HG02938 (cell line): ENCODE measurements around the gene POU6F2.

Experiments used
- ATAC-seq: cut with Tn5 transposase; IDR thresholded peaks from one replicate; pipeline ENCODE4 v1.9.1; 2021; ENCODE audit warnings: mild to moderate bottlenecking, moderate library complexity; ENCODE audit not compliant: unreplicated experiment

Gene POU6F2

DNA sequence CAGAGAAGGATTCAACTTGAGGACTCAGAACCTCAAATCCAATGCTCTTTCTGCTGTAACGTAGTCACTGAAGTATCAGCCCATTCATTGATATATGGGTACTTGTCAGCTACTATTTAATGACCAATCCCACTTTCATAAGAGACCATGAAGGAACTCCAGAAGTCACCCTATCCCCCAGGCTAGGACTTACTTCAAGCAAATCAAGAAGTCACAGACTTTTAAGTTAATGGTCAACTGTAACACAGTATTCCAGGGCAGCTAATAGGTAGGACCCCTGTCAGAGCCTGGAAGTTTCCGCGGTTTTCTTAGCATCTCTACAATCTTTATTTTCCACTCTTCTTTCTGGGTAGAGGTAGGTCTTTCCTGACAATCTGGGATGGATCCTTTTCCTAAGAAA lies 269.9 kb downstream of the POU6F2 start:
- ATAC-seq = no peak

DNA sequence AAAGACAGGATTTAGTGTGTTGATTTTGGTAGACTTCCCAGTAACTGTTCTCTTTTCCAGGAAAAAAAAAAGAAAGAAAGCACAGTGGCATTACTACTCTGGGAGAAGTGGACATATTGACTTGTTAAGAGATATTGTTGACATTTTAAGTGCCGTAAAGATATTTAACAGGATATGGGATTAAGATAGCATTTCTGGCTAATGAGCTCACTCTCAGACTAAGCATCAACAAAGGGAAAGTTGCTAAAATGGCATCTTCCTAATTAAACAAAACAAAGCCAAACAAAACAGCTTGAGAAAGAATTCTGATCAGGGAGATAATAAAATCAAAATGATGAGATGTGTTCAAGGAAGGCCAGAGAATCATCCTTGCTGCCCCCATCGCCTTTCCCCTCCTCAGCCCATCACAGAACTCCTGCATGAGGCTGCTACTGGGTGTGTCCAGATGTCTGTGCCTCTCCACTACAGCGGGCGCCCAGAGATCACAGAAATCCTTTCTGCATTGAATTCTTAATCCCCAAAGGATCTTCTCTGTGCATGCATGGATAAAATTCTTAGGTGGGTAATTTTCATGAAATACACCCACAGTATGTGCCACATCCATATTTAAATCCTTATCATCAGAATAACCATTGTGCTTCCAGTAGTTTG lies 270.5 kb downstream of the POU6F2 start:
- no peak for ATAC-seq

DNA sequence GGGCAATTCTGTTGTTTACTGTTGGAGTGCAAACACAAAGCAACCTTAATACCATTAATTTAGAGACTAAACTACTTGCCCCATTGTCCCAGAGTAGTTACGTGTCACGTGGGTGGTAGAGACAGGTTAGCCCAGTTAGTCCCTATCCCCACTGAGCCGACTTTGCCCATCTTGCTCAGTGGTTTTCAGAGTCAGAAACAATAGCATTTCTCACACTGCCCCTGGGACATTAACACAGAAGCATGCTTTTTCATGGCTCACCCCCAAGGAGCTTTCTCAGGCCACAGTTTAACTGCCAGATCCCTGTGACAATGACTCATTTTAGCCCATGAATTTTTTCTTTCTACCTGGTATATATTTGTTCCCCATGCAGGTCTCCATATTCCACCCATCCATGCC lies 271.0 kb downstream of the POU6F2 start:
- no peak for ATAC-seq

DNA sequence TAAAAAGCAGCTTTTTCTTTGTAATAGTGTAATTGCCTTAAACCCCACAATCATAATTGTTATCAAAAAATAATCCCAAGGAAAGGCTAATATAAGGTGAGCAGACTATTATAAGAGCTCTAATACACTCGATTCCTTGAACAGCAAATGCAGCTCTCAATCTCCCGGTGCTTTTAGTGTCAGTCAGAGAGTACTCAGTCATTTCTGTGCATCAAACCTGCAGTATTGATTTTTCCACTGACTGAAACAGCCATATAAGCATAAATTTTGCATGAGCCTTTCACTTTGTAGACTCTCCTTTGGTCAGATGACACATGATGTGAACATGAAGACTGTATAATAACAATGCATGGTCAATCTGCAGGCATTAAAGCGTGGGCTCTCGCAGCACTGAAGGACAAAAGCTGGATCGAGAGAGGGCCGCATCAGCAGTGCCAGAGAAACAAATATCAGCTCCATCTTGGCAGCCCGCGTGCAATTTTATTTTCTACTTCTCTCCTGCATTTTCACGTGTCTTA lies 272.0 kb downstream of the POU6F2 start:
- ATAC-seq = no peak

DNA sequence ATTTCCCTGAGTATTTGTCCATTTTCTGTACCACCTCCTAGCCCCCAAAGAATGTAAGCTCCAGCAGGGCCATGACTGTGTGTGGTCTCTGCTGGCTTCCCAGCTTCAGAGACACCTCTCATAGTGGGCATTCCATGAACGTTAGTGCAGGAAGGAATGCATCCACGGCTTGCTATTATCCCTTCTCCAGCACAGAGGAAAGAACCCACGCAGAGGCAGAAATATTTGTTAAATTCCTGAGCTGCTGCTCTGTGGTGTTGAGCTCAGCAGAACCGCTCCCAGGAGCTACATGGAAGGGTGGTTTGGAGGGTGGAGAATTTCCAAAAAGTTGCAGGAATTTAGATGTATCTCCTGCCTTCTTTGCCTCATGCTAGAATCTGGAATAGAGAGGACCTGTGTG lies 275.2 kb downstream of the POU6F2 start:
- ATAC-seq = no peak

DNA sequence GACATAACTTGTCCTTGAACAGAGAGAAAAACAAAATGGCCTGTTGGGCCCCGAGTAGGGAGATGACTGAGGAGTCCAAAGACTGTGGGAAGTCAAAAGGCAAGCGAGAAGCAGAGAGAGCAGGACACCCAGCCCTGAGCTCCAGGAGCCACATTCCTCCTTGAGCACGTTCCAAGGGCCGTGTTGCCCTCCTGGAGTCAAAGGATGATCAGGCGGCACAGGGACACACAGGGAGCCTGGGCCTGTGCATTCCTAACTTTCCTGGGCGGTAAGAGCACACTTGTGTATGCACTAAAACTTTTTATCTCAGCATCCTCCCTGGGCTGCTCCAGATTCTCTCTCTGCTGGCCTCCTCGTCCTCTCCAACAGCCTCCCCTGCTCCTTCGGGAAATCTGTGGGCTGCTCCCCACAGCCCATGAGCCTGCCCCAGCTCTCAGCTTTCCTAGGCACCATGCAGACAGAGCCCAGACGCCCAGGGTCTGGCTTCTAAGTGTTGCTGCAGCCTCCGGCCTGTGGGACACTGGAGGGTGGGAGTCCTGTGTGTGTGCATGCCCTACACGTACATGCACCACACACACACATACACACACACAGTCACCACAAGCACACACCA lies 281.8 kb downstream of the POU6F2 start:
- no peak for ATAC-seq

DNA sequence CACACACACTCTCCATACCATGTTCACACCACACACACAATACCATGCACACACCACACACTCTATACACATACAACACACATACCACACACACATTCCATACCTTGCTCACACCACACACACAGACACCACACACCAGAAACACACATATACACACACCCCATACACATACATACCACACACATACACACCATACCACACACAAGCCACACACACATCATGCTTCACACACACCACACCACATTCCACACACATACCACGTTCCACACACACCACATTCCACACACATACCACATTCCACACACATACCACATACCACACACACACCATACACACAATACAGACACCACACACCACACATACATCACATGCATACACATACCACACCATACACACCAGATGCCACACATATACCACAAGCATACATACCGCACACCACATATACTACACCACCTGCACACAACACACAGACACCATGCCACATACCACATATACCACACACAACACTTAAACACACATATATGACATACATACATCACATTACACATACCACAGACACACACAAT lies 282.7 kb downstream of the POU6F2 start:
- no peak for ATAC-seq

DNA sequence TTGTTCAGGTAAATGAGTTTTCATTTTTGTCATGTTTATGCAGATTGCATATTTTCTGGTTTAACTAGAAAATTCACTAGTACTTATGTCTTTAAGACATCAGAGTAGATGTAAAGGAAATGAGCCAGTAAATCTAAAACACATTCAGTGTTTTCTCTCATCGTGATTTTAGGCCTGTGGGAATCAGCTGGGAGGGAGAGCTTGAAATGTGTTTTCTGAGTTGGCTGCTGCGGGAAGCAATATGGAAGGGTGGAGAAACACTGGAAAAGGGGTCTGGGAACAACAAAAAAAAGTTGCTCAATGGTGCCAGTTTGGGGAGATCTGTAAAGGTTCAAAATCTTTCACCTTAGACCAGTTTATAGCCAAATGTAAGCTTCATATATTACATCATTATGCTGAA lies 284.1 kb downstream of the POU6F2 start:
- ATAC-seq = no peak

DNA sequence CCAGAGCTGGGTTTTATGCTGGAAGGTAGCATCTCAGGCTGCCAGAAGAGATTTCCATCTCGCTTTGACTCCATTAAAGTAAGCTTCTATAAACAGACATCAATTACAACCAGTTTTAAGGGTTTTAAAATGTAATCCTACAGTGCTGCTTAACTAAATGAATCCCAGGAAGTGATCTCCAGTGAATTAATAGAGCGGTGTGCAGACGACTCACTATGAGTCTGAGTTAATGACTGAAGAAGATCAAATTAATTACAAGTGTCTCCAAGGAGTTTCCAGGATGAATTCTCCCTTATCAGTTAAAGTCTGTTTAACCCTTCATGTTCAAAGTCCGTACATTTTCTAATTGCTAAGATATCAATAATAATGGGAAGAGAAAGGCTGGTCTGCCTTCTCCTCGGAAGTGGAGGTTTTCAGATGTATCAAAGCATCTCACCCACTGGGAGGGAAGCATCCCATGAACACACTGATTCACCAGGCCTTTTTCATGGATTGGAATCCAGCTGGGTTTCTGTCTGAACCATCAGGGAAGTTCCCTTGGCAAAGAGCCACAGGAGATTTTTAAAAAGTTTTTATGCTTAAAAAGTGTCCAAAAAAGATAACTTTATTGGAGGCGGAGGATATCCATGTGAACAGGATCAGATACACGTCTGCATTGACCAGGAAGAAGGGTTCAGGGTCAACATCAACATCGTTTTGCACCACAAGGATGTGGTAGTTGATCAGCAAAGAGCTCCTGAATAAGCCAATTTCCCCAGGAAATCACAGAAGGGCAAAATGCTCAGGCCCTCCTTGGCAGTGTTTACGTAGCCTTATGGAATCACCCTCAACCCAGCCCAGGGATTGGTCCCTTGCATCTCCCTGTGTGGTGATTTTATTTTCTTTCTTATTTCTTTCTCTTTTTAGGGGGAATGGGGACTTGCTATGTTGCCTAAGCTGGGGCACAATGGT lies 288.2 kb downstream of the POU6F2 start:
- ATAC-seq = no peak

DNA sequence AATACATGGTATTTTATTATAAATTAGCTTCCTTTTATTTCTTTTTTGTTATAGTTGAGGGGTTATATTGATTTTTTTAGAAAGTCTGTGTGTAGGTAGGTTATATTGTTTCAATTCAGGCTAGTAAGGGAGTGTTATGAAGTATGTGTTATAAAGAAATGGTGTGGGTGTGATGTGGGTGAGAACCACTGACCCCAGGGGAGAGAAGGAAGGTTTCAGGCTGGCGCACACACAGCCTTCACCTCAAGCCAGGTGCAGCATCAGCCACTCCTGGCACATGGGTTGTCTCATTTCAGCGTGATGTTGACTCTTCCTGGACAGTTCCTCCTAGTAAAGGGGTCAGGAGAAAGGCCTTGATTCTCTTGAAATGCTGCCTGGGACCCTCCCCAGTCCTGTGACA lies 291.3 kb downstream of the POU6F2 start:
- ATAC-seq = no peak

DNA sequence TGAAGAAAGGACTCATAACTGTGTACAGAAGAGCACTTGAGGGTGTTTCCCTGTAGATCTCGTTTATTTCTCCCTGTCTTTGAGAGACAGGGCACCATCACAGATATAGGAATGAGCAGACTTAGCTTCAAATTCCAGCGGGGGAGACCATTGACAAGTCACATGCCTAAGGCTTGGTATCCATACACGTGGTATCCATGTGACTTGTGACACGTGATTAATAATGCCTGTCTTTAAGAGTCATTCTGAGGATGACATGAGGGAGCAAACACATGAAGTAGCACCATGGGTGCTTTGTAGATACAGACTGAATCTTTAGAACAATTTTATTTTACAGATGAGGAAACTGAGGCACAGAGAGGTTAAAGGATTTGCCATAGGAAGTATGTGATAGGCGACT lies 292.3 kb downstream of the POU6F2 start:
- ATAC-seq = no peak

DNA sequence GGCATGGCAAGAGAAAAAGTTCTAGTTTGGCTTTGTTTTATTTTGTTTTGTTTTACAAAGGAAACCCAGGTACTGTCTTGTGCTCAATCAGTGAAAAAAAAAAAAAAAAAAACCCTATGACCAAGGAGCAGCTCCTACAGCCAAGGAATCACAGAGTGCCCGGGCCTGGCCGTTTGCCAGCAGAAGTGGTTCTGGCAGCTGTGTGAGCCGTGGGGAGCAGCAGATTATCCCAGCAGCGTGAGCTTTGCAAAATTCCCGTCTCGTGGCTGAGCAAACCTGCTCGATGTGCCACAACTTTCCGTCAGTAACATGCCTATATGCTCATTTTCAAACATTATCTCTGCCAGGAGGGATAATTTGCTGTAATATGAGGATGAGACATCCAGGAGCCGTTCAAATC lies 293.7 kb downstream of the POU6F2 start:
- no peak for ATAC-seq

DNA sequence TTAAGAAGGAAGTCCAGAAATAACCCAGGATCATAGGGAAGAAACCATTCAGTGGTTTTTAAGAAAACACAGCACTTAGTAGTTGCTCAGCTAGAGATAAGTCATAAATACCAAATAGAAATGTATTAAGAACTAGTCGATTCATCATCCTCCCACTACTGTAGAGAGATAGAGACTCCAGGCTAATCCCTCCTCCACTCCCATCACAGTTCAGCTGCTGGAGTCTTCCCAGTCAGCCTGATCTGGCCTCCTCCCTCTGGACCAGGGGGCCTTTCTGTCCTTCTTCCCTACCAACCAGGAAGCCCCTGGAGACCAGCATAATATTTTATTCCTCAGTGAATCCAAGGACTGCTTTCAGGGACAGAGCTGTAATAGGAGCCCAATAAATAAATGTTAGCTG lies 294.4 kb downstream of the POU6F2 start:
- no peak for ATAC-seq

DNA sequence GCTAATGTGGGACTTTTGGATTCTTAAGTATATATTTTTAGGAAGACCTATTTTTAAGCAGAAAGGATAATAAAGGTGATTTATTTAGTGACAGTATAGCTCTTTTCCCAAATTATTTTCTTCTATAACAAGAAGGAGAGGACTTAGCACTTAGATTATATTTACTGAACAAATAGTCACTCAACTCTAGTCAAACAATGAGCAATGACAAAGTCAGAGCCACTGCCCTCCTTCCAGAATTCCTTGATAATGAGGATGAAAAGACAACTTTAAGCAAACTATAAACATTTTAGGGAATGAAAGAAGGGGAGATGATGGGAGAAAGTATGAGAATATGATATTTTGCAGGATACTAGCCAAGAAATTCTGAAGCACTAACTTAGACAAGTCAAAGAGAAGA lies 295.0 kb downstream of the POU6F2 start:
- ATAC-seq = no peak

DNA sequence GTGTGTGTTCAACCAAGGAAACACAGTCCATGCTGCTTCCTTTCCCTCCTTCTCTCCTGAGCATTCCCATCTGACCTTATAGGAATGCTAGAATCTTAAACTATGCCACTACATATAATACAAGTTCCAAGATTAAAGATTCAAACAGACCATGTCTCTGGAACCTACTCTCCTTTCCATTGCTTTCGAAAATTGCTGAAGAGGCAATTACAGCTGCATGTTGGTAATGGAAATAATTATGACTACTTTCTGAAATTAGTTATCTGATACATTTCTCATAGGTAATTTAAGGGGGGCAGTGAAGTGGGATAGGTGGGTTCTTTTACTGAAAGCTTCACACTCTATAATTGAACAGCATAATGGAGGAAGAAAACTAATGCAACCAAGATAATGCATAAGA lies 302.6 kb downstream of the POU6F2 start:
- ATAC-seq = no peak

DNA sequence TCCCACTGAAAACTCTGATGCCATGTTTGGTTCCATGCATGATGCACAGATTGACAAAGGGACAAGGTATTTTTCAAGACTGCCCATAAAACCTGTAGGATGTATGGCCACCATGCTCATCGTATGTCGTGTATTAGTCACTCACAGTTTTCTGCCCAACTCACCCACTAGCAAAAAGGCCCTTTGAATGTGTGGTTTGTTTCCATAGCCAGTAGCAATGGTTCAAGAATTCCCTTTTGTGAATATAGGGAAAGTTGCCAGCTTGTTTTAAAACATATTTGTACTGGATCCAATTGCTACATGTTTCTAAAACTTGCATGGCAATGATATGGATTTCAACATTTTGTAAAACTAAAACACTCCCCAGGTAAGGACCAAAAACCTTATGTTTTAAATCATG lies 307.5 kb downstream of the POU6F2 start:
- ATAC-seq = no peak

DNA sequence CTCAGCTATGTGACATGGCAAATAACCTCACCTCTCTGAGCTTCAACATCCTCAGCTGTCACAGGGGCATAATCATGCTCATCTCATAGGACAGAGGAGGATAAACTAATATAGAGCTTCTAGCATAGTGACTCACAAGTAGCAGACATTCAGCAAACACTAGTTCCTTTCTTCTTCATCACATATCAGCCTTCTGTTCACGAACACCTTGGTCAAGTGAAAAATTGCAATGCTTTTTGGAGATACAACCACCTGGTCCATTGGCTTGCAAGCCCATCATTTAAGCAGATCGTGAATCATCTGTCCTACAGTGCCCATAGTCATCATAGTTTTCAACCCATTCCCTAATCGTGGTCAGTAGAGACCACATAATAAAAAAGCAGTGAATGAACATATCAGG lies 310.6 kb downstream of the POU6F2 start:
- no peak for ATAC-seq

DNA sequence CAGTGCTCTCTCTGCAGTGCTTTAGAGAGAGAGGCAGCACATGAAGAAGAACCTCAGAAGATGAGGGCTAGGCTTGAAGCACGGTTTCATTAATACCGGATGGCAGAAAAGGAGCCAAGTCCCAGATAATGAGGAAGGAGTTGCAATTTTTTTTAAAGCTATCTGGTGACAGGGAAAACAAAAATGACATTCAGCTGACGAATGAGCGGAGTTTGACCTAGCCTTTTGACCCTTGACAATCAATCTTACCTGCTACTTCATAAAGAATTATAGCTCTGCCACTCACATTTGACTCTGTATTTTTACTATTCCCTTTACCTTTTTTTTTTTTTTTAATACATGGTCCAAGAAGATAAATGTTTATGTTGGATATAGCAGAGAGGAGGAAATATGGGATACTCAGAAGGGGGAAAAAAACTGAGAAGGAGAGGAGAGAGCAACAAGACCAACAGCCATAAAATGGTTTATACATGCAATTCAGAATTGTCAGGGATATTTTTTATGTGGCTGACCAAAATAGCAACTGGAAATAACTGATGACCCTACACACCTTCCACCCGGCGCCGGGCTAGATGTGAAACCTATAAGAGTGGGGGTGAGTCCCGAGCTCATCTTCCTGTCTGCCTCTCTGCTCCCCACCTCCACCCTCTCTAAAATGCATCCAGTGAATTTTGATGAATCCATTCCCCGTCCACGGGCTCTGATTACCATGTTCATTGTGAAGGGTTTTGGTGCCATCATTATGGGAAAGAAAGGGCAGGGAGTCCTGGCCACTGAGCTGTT lies 314.1 kb downstream of the POU6F2 start:
- no peak for ATAC-seq

DNA sequence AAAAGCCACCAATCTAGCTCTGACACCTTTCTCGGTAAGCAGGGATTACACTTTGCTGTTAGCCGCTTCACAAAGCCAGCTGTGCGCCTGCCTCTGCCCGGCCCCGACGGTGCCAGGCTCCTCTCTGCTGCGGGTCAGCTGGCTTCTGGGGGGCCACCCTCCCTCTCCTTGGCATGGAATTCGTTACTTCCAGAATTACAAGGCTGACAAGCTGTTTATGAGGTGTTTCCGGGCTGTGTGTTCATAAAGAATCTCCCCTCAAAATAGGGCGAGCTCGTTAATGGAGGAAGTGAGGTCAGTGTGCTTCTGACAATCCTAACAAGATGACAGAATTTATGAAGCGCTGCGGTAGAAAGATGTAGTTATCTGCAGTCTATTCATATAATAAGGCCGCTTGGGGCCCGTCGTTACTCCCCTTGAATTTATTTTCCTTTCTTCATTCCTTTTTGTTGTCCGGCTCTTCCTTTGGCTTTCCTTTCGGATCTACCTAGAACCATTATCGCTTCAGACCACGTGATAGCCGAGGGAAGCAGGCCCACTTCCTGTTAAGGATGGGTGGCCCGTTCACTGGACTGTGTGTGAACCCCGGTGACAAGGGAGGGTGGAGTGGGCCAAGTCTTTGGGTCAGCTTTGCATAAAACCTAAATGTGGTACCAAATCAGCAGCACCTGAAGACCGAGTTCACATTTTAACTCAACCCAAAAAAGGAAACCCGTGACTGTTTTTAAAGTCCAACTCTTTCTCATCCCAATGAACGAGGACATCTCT lies 315.5 kb downstream of the POU6F2 start:
- ATAC-seq = no peak

DNA sequence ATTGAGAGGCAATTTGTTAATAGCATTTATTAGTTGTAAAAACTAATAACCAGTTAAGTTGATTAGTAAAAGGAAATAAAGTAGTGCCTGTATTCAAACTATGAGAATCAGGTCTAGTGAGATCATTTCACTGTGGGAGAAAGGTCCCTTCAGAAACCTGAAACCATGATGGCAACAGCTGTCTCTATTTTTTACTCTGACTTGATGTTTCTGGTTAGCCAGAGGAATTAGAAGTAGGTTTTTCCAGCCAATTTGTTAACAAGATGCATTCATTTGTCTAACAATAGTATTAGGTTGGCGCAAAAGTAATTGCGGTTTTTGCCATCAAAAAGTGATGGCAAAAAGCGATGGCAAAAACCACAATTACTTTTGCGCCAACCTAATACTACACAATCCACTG lies 316.3 kb downstream of the POU6F2 start:
- ATAC-seq = no peak
